Stimulated activated CD8-positive, alpha-beta memory T cell treated with anti-CD3 and anti-CD28 coated beads, Interleukin-7, amount 100 ng/mL, for 4 hours (primary cell): ENCODE measurements around the gene HNF4A.

Experiments
- DNase-seq, 2 donors: peaks; one replicate each; pipeline ENCODE4 v3.0.0-alpha.2; 2020; ENCODE audit warnings: low read depth in 2 of 2

Gene HNF4A

DNA sequence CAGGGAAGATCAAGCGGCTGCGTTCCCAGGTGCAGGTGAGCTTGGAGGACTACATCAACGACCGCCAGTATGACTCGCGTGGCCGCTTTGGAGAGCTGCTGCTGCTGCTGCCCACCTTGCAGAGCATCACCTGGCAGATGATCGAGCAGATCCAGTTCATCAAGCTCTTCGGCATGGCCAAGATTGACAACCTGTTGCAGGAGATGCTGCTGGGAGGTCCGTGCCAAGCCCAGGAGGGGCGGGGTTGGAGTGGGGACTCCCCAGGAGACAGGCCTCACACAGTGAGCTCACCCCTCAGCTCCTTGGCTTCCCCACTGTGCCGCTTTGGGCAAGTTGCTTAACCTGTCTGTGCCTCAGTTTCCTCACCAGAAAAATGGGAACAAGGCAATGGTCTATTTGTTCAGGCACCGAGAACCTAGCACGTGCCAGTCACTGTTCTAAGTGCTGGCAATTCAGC is 68.6 kb downstream of the HNF4A start:
- DNase-seq, result no peak

DNA sequence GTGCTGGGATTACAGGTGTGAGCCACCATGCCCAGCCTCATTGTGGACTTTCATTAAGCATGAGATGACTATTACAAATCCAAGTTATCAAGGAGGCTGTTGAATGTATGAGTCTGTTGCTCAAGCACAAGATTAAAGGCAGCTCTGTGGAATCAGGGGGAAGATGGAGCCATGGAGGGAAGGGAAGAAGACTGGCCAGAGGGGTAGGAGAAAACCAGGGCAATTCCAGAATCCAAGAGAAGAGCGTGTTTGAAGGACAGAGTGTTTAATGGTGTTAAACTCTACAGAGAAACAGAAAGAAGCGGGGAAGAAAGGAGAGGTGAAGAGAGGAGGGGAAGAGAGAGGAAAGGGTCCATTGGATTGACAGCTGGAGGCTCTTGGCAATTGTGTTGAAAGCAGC is 70.4 kb downstream of the HNF4A start:
- DNase-seq, result no peak

GRCh38 chr20:44426879-44427790 is 71.6 kb downstream of the HNF4A start:
- DNase-seq, result no peak

DNA sequence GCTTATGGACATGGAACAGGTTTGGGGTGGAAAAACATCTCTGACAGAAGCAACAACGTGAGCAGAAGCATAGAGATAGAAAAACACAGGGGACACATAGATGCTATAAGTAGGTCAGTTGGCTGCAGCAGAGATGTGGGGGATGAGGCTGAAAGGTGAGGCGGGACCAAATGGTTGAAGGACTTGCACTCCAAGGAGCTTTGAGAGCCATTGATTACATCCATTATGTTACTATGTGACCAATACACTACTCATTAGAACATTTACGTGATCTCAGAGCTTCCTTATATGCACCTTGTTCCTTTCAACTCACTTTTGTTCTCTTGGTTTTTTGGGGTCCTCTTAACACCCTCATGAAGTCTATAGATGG is 72.3 kb downstream of the HNF4A start:
- no peak for DNase-seq

- DNase-seq, result no peak
Observed at GRCh38 chr20:44428174-44429016, 72.9 kb downstream of the HNF4A start.

DNA sequence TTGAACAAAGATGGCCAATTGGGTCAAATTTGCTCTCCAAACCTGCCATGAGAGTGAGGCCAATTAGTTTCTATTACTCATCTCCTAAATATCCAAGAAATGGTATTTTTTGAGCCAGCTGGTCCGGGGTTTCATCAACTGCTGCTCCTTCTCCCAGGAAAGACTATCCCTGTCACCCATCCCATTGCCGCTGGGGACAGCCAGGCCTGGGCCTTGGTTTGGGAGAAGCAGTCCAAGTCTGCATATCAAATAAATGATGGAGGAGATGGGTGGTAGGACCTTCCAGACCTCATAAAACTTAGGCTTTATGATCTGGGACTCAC is 73.5 kb downstream of the HNF4A start:
- DNase-seq, result no peak

- no peak for DNase-seq
Observed at GRCh38 chr20:44429419-44430269, 74.1 kb downstream of the HNF4A start.

GRCh38 chr20:44430270-44431065 is 75.0 kb downstream of the HNF4A start:
- no peak for DNase-seq

GRCh38 chr20:44431118-44431501 is 75.6 kb downstream of the HNF4A start:
- DNase-seq, result no peak

GRCh38 chr20:44431502-44432234 is 76.2 kb downstream of the HNF4A start:
- DNase-seq, result no peak

- DNase-seq, result no peak
Observed at GRCh38 chr20:44432618-44433577, 77.4 kb downstream of the HNF4A start.

GRCh38 chr20:44433751-44434538 is 78.4 kb downstream of the HNF4A start:
- no peak for DNase-seq

- no peak for DNase-seq
Observed at GRCh38 chr20:44435630-44436335, 80.3 kb downstream of the HNF4A start.

GRCh38 chr20:44436393-44436792 is 80.9 kb downstream of the HNF4A start:
- DNase-seq, result no peak

- DNase-seq, result no peak
Observed at GRCh38 chr20:44437497-44437896, 82.0 kb downstream of the HNF4A start.

DNA sequence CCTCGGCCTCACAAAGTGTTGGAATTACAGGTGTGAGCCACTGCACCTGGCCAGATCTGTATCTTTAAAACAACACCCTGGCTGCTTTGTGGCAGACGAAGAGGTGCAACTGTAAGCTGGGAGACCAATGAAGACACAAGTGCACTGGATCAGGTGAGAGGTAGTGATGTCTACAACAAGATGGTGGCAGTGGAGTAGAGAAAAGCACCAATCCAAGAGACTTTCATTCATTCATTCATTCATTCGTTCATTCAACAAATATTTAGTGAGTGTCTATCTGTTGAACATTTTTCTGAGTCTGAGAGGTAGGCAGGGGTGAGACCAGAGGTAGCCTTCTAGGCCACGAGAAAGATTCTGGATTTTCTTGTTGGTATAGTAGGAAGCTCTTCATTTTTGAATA is 83.3 kb downstream of the HNF4A start:
- DNase-seq, result no peak

DNA sequence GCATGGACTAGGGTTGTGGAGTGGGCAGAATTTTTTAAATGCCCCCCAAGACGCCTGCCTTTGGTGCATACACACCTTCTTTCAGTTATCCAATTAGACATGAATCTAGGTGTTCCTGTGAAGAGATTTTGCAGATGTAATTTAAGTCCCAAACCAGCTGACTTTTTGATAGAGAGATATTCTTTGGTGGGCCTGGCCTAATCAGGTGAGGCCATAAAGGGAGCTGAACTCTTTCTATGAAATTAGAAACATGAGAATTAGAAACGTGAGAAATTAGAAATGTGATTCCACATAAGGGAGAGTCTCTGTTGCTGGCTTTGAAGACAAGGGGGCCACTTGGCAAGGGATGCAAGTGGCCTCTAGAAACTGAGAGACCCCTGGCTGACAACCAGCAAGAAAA is 83.8 kb downstream of the HNF4A start:
- no peak for DNase-seq
